A549 (cell line): Measurements from ENCODE around the gene NAA20. TPM values are rescaled to one million over a fixed set of nuclear protein-coding genes. Genes with fewer than 3 reads are reported as not detected.
A peak's percentile ranks its signal among the peaks of the same experiment; 100 is the strongest.

ENCODE experiments used
- ATAC-seq, 2 experiments: fragments of 200-7000 bp in 1 of 2; fragments of >200 bp in 1 of 2; cut with Nextera tagmentation in 1 of 2; cut with Tn5 transposase in 1 of 2; 3 replicates each; pipeline versions ENCODE4 v1.8.0 to v1.9.1; 2018 to 2020; ENCODE audit warnings: mild to moderate bottlenecking in 1 of 2, moderate library complexity in 1 of 2
- CTCF ChIA-PET: fragments of 300-600 bp; sonication (Branson Sonifier 250); formaldehyde crosslinking; extraction: SDS; loops from one replicate; lab custom pipeline; 2021; ENCODE audit warnings: antibody characterized with exemption, inconsistent platforms; lab: Yijun Ruan, JAX
- POLR2A ChIA-PET: fragments of 350-600 bp; formaldehyde crosslinking; extraction: SDS; loops from one replicate; lab custom pipeline; 2021; ENCODE audit warnings: antibody characterized with exemption, inconsistent platforms; lab: Yijun Ruan, JAX
- DNase-seq, 2 experiments: peaks; one replicate each; pipeline versions ENCODE4 v3.0.0 to v3.0.0-alpha.2; 2011 to 2016; ENCODE audit warnings: low read depth in 1 of 2, low spot score in 1 of 2
- FAIRE-seq: peaks from 2 replicates; lab custom pipeline; 2011; peaks lifted over from hg19 to GRCh38; lab: Jason Lieb, UNC
- H3K27ac ChIP-seq, 2 experiments: fragments of >200 bp; sonication (Bioruptor Twin); formaldehyde crosslinking; 3 replicates each; pipeline ENCODE4 v1.5.1; 2016 to 2017
- H3K4me1 ChIP-seq: fragments of >200 bp; sonication (Bioruptor Twin); formaldehyde crosslinking; 3 replicates; pipeline ENCODE4 v1.6.1; 2016
- H3K4me2 ChIP-seq: fragments of >200 bp; sonication (Bioruptor Twin); formaldehyde crosslinking; 3 replicates; pipeline ENCODE4 v1.6.1; 2016
- H3K4me3 ChIP-seq: fragments of >200 bp; sonication (Bioruptor Twin); formaldehyde crosslinking; 3 replicates; pipeline ENCODE4 v1.5.1; 2016
- H3K9me3 ChIP-seq: fragments of >200 bp; sonication (Bioruptor Twin); formaldehyde crosslinking; 3 replicates; pipeline ENCODE4 v1.6.1; 2016
- BHLHE40 ChIP-seq: IDR thresholded peaks from 2 replicates; pipeline ENCODE4 v1.6.1; 2012; ENCODE audit warnings: low read depth, low read length, inconsistent platforms
- CEBPB ChIP-seq, 2 experiments: fragments of >200 bp in 1 of 2; sonication (Bioruptor Twin) in 1 of 2; formaldehyde crosslinking in 1 of 2; IDR thresholded peaks; 2 replicates each; pipeline ENCODE4 v1.6.1; 2012 to 2016
- CHD4 ChIP-seq: fragments of 200-600 bp; sonication (generic); IDR thresholded peaks from 2 replicates; pipeline ENCODE4 v1.6.1; 2016; ENCODE audit warnings: antibody characterized with exemption, mild to moderate bottlenecking, borderline replicate concordance
- EP300 ChIP-seq, 2 experiments: fragments of >200 bp; sonication (Bioruptor Twin); formaldehyde crosslinking; IDR thresholded peaks; 2 replicates in 1 of 2; 3 replicates in 1 of 2; pipeline ENCODE4 v1.6.1; 2016 to 2017
- FOSL2 ChIP-seq, 2 experiments: fragments of 450-650 bp in 1 of 2; fragments of >200 bp in 1 of 2; sonication (Bioruptor Twin) in 1 of 2; formaldehyde crosslinking; IDR thresholded peaks; 2 replicates each; pipeline versions ENCODE4 v1.5.0 to v1.6.1; 2016 to 2020; ENCODE audit warnings: mild to moderate bottlenecking in 1 of 2, moderate library complexity in 1 of 2
- FOXS1 ChIP-seq: fragments of 250-450 bp; sonication (Bioruptor Pico); IDR thresholded peaks from 2 replicates; pipeline ENCODE4 v1.5.0; 2020; ENCODE audit warnings: mild to moderate bottlenecking, moderate library complexity
- GATA3 ChIP-seq: IDR thresholded peaks from 2 replicates; pipeline ENCODE4 v1.6.1; 2012; ENCODE audit warnings: borderline replicate concordance
- HDAC2 ChIP-seq: fragments of 200-600 bp; sonication (generic); IDR thresholded peaks from 2 replicates; pipeline ENCODE4 v1.6.1; 2016
- HEYL ChIP-seq: fragments of 250-450 bp; sonication (Bioruptor Pico); IDR thresholded peaks from 2 replicates; pipeline ENCODE4 v1.8.0; 2021; ENCODE audit warnings: mild to moderate bottlenecking, moderate library complexity
- HOXA7 ChIP-seq: fragments of 250-450 bp; sonication (Bioruptor Pico); IDR thresholded peaks from 2 replicates; pipeline ENCODE4 v1.5.0; 2020; ENCODE audit warnings: mild to moderate bottlenecking, moderate library complexity
- HOXB5 ChIP-seq: fragments of 250-450 bp; sonication (Bioruptor Pico); IDR thresholded peaks from 2 replicates; pipeline ENCODE4 v1.5.0; 2020; ENCODE audit warnings: mild to moderate bottlenecking, moderate library complexity
- JUN ChIP-seq, 2 experiments: fragments of >200 bp; sonication (Bioruptor Twin); formaldehyde crosslinking; IDR thresholded peaks; 2 replicates in 1 of 2; 3 replicates in 1 of 2; pipeline ENCODE4 v1.6.1; 2016 to 2017
- JUNB ChIP-seq: fragments of >200 bp; sonication (Bioruptor Twin); formaldehyde crosslinking; IDR thresholded peaks from 2 replicates; pipeline ENCODE4 v1.6.1; 2016
- KDM1A ChIP-seq: fragments of 200-600 bp; sonication (generic); IDR thresholded peaks from 2 replicates; pipeline ENCODE4 v1.6.1; 2016; ENCODE audit warnings: low read depth, mild to moderate bottlenecking
- MAFK ChIP-seq: fragments of 450-650 bp; IDR thresholded peaks from 2 replicates; pipeline ENCODE4 v1.6.1; 2014; ENCODE audit not compliant: partially characterized antibody
- MAZ ChIP-seq: fragments of 150-350 bp; IDR thresholded peaks from 2 replicates; pipeline ENCODE4 v1.6.1; 2014; ENCODE audit warnings: antibody characterized with exemption, low read depth, low read length, borderline replicate concordance
- MYC ChIP-seq: IDR thresholded peaks from 2 replicates; pipeline ENCODE4 v1.6.1; 2012; ENCODE audit warnings: mild to moderate bottlenecking, inconsistent platforms, low read length, improper control_type of control experiment, borderline replicate concordance
- NR3C1 ChIP-seq: fragments of >200 bp; sonication (Bioruptor Twin); formaldehyde crosslinking; IDR thresholded peaks from 3 replicates; pipeline ENCODE4 v1.6.1; 2017
- POLR2A ChIP-seq: IDR thresholded peaks from 2 replicates; pipeline ENCODE4 v1.6.1; 2012; ENCODE audit warnings: mild to moderate bottlenecking, low read length
- POLR2AphosphoS2 ChIP-seq: conservative IDR thresholded peaks from 2 replicates; pipeline ENCODE4 v1.6.1; 2012; ENCODE audit warnings: low read length, improper control_type of control experiment, inconsistent platforms
- RCOR1 ChIP-seq: fragments of 150-350 bp; IDR thresholded peaks from 2 replicates; pipeline ENCODE4 v1.6.1; 2014; ENCODE audit warnings: antibody characterized with exemption, low read length, low read depth
- TP53 ChIP-seq: fragments of 250-450 bp; sonication (Bioruptor Pico); IDR thresholded peaks from 2 replicates; pipeline ENCODE4 v1.5.0; 2021; ENCODE audit warnings: mild to moderate bottlenecking, moderate library complexity
- ZC3H11A ChIP-seq: fragments of 450-650 bp; IDR thresholded peaks from 2 replicates; pipeline ENCODE4 v1.6.1; 2014; ENCODE audit warnings: antibody characterized with exemption, mild to moderate bottlenecking
- ZNF302 ChIP-seq: fragments of 250-450 bp; sonication (Bioruptor Pico); IDR thresholded peaks from 2 replicates; pipeline ENCODE4 v1.9.0; 2021; ENCODE audit warnings: inconsistent platforms, mild to moderate bottlenecking, moderate library complexity
- WGBS: methylation state at CpG from one replicate; pipeline ENCODE4 v1.1.6; 2017; ENCODE audit errors: missing lambda C conversion rate; 5-methylcytosine and 5-hydroxymethylcytosine counted together
- polyA plus RNA-seq, 4 experiments: library from polyadenylated mRNA; depleted of rRNA in 3 of 4; stranded (reverse); fragments of >200 nt; fragmentation: RNase III in 1 of 4; extraction: RNeasy Plus Mini Kit Qiagen cat#74134 plus additional on column Dnase treatment in 1 of 4; gene quantifications; 2 replicates in 3 of 4; 3 replicates in 1 of 4; pipeline ENCODE4 v1.2.3, GENCODE V29; 2011 to 2017
- TF ChIP-seq, protein P1 (sequence below): fragments of >200 bp; sonication (Bioruptor Twin); formaldehyde crosslinking; IDR thresholded peaks from 3 replicates; pipeline ENCODE4 v1.5.1; 2016
- TF ChIP-seq, protein P2 (sequence below): fragments of 250-450 bp; sonication (Bioruptor Pico); IDR thresholded peaks from 2 replicates; pipeline ENCODE4 v1.5.0; 2020; ENCODE audit warnings: low read depth, mild to moderate bottlenecking, moderate library complexity
- TF ChIP-seq, protein P3 (sequence below): IDR thresholded peaks from 2 replicates; pipeline ENCODE4 v1.6.1; 2012
- TF ChIP-seq, protein P4 (sequence below): fragments of 250-450 bp; sonication (Bioruptor Pico); IDR thresholded peaks from 2 replicates; pipeline ENCODE4 v1.5.0; 2021; ENCODE audit warnings: mild to moderate bottlenecking, moderate library complexity, borderline replicate concordance
- TF ChIP-seq, protein P5 (sequence below): IDR thresholded peaks from 2 replicates; pipeline ENCODE4 v1.6.1; 2012

The NAA20 gene
- polyA plus RNA-seq, 2 of the 4 experiments (the other 2 are of a cell fraction): 175 to 219 TPM

DNA sequence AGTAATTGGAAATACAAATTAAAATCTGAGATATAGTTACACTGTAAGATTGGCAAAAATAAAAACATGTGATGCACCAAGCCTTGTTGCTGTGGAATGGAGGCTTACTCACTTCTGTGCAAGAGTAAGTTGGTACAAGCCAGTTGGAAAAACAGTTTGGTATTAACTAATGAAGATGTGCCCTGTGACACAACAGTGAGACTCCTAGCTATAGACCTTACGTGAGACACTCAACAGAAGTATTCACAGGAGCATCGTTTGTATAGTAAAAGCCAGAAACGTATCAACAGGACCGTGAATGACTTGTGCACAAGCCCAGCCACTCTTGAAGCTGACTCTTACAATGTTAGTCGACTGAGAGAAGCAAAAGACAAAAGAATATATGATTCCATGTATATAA, 14.6 kb downstream of the NAA20 start:
- no peak for TF ChIP-seq MYC
- TF ChIP-seq FOSL2 (IDR thresholded peaks at IDR 0.05): no peak
- TF ChIP-seq FOSL2 (CRISPR knock-in tag; IDR thresholded peaks at IDR 0.05): no peak
- TF ChIP-seq GATA3: no peak
- no peak for TF ChIP-seq POLR2A
- TF ChIP-seq CHD4: no peak
- no peak for TF ChIP-seq HOXB5
- no peak for TF ChIP-seq BHLHE40
- TF ChIP-seq HDAC2: no peak
- TF ChIP-seq EP300 (IDR thresholded peaks at IDR 0.05): no peak
- TF ChIP-seq TP53 (CRISPR knock-in tag): no peak
- Histone ChIP-seq H3K4me3 (no peak overlapping the region), H3K4me1 (no peaks in the 10 kb centered on the region), H3K9me3 (no peaks in the 10 kb centered on the region), H3K27ac (no peak overlapping the region), H3K4me2 (no peak overlapping the region)
- ChIA-PET CTCF (interaction anchor here (2.8 kb wide), 1 partner anchor 15 kb away, joined by 12 read pairs; the partner anchor contains the start of gene NAA20), POLR2A (no interaction called here)
- 87% methylated on average over 5 of the region's 5 CpGs for WGBS
- FAIRE-seq (peak; percentile 67), DNase-seq (no peak), ATAC-seq (peak in 1 of 2 experiments; percentile 52; a peak in 1 of 6 replicates)

DNA sequence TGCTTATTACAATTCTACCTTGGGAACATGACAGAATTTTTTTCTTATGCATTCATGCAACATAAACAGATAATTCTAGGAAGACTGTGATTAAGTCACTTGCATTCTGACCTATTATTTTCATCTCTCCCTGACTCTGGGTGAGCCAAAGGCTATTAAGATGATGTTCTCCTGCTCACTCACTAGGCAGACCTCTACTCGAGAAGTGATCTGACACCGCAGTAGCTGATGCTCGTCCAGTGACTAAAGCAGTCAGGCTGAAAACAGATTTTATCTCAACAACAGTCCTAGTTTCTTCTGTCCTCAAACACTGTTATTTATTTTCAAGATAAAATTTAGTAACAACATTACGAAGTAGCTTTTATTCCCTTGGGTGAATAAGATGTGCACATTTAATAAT, 17.3 kb downstream of the NAA20 start:
- CTCF ChIA-PET: interaction anchor here (0.6 to 2.8 kb wide), 4 partner anchors 15 to 249 kb away, joined by 3 to 12 read pairs (median 4); partner anchors contain the start of gene NAA20
- Histone ChIP-seq H3K27ac (no peak overlapping the region), H3K9me3 (no peaks in the 10 kb centered on the region), H3K4me1 (no peaks in the 10 kb centered on the region), H3K4me3 (no peak overlapping the region), H3K4me2 (no peak overlapping the region)
- ATAC-seq (no peak), FAIRE-seq (peak; percentile 96), DNase-seq (no peak)
- TF ChIP-seq HOXB5 (no peak), MAFK (peak; percentile 4), KDM1A (no peak)
- POLR2A ChIA-PET: interaction anchor here (1.3 to 1.8 kb wide), 2 partner anchors 17 to 18 kb away, joined by 5 to 6 read pairs; partner anchors contain the start of genes CFAP61, CRNKL1 and NAA20
- whole genome bisulfite sequencing: 94% methylated on average over 4 of the region's 4 CpGs

DNA sequence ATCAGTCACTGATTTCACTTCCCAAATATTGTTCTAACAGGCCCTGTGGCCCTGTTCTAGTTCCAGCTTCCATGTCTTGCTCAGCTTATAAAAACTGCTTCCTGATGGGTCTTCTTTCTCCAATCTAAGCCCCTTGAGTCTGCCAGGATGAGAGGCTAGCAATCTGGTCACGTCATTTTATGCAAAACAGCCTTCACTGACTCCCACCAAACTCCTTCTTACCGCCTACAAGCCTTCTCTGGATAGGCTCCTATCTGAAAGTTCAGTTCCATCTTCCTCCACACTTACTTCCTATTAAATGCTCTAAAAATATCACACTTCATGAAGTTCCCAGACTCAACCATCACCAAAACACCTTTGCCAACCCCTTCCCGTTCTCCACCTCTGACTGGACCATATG, 19.6 kb downstream of the NAA20 start:
- TF ChIP-seq HOXA7 (CRISPR knock-in tag) (no peak), JUN (IDR thresholded peaks at IDR 0.05) (no peak), RCOR1 (no peak), NR3C1 (no peak), JUNB (no peak), POLR2AphosphoS2 (no peak), MAZ (no peak), ZC3H11A (no peak), ZNF302 (CRISPR knock-in tag) (no peak), CEBPB (IDR thresholded peaks at IDR 0.05) (no peak), HEYL (no peak), HOXB5 (no peak), FOXS1 (CRISPR knock-in tag) (no peak)
- TF ChIP-seq, protein P1, sequence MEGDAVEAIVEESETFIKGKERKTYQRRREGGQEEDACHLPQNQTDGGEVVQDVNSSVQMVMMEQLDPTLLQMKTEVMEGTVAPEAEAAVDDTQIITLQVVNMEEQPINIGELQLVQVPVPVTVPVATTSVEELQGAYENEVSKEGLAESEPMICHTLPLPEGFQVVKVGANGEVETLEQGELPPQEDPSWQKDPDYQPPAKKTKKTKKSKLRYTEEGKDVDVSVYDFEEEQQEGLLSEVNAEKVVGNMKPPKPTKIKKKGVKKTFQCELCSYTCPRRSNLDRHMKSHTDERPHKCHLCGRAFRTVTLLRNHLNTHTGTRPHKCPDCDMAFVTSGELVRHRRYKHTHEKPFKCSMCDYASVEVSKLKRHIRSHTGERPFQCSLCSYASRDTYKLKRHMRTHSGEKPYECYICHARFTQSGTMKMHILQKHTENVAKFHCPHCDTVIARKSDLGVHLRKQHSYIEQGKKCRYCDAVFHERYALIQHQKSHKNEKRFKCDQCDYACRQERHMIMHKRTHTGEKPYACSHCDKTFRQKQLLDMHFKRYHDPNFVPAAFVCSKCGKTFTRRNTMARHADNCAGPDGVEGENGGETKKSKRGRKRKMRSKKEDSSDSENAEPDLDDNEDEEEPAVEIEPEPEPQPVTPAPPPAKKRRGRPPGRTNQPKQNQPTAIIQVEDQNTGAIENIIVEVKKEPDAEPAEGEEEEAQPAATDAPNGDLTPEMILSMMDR: no peak
- TF ChIP-seq, protein P2, sequence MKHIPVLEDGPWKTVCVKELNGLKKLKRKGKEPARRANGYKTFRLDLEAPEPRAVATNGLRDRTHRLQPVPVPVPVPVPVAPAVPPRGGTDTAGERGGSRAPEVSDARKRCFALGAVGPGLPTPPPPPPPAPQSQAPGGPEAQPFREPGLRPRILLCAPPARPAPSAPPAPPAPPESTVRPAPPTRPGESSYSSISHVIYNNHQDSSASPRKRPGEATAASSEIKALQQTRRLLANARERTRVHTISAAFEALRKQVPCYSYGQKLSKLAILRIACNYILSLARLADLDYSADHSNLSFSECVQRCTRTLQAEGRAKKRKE: no peak
- TF ChIP-seq, protein P3, sequence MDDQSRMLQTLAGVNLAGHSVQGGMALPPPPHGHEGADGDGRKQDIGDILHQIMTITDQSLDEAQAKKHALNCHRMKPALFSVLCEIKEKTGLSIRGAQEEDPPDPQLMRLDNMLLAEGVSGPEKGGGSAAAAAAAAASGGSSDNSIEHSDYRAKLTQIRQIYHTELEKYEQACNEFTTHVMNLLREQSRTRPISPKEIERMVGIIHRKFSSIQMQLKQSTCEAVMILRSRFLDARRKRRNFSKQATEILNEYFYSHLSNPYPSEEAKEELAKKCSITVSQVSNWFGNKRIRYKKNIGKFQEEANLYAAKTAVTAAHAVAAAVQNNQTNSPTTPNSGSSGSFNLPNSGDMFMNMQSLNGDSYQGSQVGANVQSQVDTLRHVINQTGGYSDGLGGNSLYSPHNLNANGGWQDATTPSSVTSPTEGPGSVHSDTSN: no peak
- TF ChIP-seq, protein P4, sequence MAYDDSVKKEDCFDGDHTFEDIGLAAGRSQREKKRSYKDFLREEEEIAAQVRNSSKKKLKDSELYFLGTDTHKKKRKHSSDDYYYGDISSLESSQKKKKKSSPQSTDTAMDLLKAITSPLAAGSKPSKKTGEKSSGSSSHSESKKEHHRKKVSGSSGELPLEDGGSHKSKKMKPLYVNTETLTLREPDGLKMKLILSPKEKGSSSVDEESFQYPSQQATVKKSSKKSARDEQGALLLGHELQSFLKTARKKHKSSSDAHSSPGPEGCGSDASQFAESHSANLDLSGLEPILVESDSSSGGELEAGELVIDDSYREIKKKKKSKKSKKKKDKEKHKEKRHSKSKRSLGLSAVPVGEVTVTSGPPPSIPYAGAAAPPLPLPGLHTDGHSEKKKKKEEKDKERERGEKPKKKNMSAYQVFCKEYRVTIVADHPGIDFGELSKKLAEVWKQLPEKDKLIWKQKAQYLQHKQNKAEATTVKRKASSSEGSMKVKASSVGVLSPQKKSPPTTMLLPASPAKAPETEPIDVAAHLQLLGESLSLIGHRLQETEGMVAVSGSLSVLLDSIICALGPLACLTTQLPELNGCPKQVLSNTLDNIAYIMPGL (CRISPR knock-in tag): no peak
- TF ChIP-seq, protein P5, sequence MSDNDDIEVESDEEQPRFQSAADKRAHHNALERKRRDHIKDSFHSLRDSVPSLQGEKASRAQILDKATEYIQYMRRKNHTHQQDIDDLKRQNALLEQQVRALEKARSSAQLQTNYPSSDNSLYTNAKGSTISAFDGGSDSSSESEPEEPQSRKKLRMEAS: no peak
- no peak overlapping the region for H3K4me3 ChIP-seq
- POLR2A ChIA-PET: no interaction called here
- CTCF ChIA-PET: interaction anchor here (2.3 kb wide), 1 partner anchor 9 kb away, joined by 7 read pairs; no protein-coding TSS in a partner anchor
- no peaks in the 10 kb centered on the region for H3K4me1 ChIP-seq
- ATAC-seq (no peak), FAIRE-seq (no peak), DNase-seq (no peak)
- no peak overlapping the region for H3K27ac ChIP-seq
- H3K9me3 ChIP-seq: no peaks in the 10 kb centered on the region
- no peak overlapping the region for H3K4me2 ChIP-seq
- WGBS: 95% methylated on average over 3 of the region's 3 CpGs
